Gastrocnemius medialis (tissue), 4 donors: ENCODE measurements around the gene JPH2. TPM values are rescaled to one million over a fixed set of nuclear protein-coding genes. Genes with fewer than 3 reads are reported as not detected.

Experiments
- ATAC-seq, 2 donors: fragments of 150-250 bp; one replicate each; pipeline ENCODE4 v1.9.1; 2016
- DNase-seq, 2 donors: peaks; one replicate each; pipeline ENCODE4 v3.0.0-alpha.2; 2019
- H3K27ac ChIP-seq, 4 donors: fragments of 200-600 bp; sonication (generic); 1 replicate in 1 of 4; 2 replicates in 3 of 4; pipeline ENCODE4 v1.5.1; 2016 to 2018; ENCODE audit warnings: mild to moderate bottlenecking in 2 of 4, moderate library complexity in 1 of 4
- H3K27me3 ChIP-seq, 3 donors: fragments of 200-600 bp; sonication (generic) in 2 of 3; 1 replicate in 1 of 3; 2 replicates in 2 of 3; pipeline versions ENCODE4 v1.5.1 to v1.6.0; 2016 to 2019; ENCODE audit warnings: mild to moderate bottlenecking in 1 of 3, moderate library complexity in 1 of 3
- H3K36me3 ChIP-seq, 2 donors: fragments of 200-600 bp; sonication (generic) in 1 of 2; one replicate each; pipeline ENCODE4 v1.5.1; 2017 to 2018
- H3K4me1 ChIP-seq, 2 donors: fragments of 200-600 bp; sonication (generic) in 1 of 2; one replicate each; pipeline ENCODE4 v1.5.1; 2016 to 2017; ENCODE audit warnings: mild to moderate bottlenecking in 2 of 2
- H3K4me3 ChIP-seq, 4 donors: fragments of 200-600 bp; sonication (generic) in 3 of 4; 1 replicate in 1 of 4; 2 replicates in 3 of 4; pipeline ENCODE4 v1.5.1; 2016 to 2019; ENCODE audit warnings: mild to moderate bottlenecking in 2 of 4
- H3K9me3 ChIP-seq, 3 donors: fragments of 200-600 bp; sonication (generic) in 2 of 3; 1 replicate in 1 of 3; 2 replicates in 2 of 3; pipeline ENCODE4 v1.5.1; 2016 to 2019
- CTCF ChIP-seq, 5 experiments: fragments of 450-650 bp in 3 of 5; fragments of 200-600 bp in 2 of 5; sonication (generic) in 2 of 5; IDR thresholded peaks in 4 of 5; conservative IDR thresholded peaks in 1 of 5; 1 replicate in 4 of 5; 2 replicates in 1 of 5; pipeline ENCODE4 v1.5.1; 2016 to 2019; ENCODE audit warnings: antibody characterized with exemption in 5 of 5, mild to moderate bottlenecking in 3 of 5, moderate library complexity in 3 of 5
- POLR2A ChIP-seq, 2 donors: fragments of 450-650 bp; IDR thresholded peaks; one replicate each; pipeline ENCODE4 v1.6.1; 2017; ENCODE audit warnings: antibody characterized with exemption in 2 of 2, mild to moderate bottlenecking in 2 of 2, moderate library complexity in 2 of 2
- in situ Hi-C, 4 donors: fragments of 200-750 bp; cut with MboI; loops; one replicate each; pipeline versions ENCODE4 v1.15.0 to v1.8.0; 2017; ENCODE audit warnings: low sequenced_read_pairs in 4 of 4
- intact Hi-C: fragments of 100-400 bp; cut with DNase I; formaldehyde crosslinking; loops from one replicate; pipeline ENCODE4 v1.15.1; 2023; ENCODE audit warnings: low total_unique reads
- total RNA-seq, 4 donors: library from RNA; depleted of rRNA; stranded (reverse); fragments of >200 nt; gene quantifications; one replicate each; pipeline versions ENCODE4 v1.1.0 to v1.2.3, GENCODE V29; 2016

Gene JPH2
- total RNA-seq, 4 donors from 2014 or later = 18.3 to 86.6 (median 38.0) TPM

DNA sequence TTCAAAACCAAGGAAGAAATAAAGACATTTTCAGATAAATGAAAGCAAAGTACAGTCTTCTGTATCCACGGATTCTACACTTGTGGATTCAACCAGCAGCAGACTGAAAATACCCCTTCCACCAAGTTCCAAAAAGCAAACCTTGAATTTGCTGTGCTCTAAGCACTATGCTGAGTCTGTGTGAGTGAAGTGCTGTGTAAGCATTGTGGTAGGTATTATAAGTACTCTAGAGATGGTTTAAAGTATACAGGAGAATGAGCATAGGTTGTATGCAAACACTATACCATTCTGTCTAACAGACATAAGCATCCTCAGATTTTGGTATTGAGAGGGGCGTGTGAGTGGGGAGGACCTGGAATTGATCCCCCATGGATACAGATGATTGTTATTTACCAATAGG is 14.0 kb upstream of the JPH2 start:
- no peak for TF ChIP-seq CTCF (IDR thresholded peaks at IDR 0.05 in 4 of 5, conservative IDR thresholded peaks at IDR 0.05 in 1 of 5)
- no peak for TF ChIP-seq POLR2A (IDR thresholded peaks at IDR 0.05)
- Histone ChIP-seq H3K27ac (peak overlapping the region; percentile 97 to 100 (median 98)), H3K9me3 (no peaks in the 10 kb centered on the region), H3K36me3 (peaks cover 0 to 63% of the 10 kb centered on the region in 2 donors), H3K27me3 (no peaks in the 10 kb centered on the region), H3K4me3 (no peak overlapping the region), H3K4me1 (peaks cover 59 to 64% of the 10 kb centered on the region in 2 donors)
- no peak for DNase-seq
- in situ Hi-C loops (loop anchor here (25.0 kb wide), 7 partner anchors 261 to 1161 kb away; partner anchors contain the start of genes KCNK15 (in 2 of the 4), PKIG (in 1 of the 4), SDC4 (in 1 of the 4) and SRSF6 (in 1 of the 4)), intact Hi-C loops (loop anchor here (10.0 kb wide), 2 partner anchors 384 to 606 kb away; partner anchors contain the start of genes IFT52 and PKIG)
- ATAC-seq = no peak

- no peak for TF ChIP-seq POLR2A (IDR thresholded peaks at IDR 0.05)
- TF ChIP-seq CTCF (IDR thresholded peaks at IDR 0.05 in 4 of 5, conservative IDR thresholded peaks at IDR 0.05 in 1 of 5) = no peak
- H3K9me3 ChIP-seq = no peaks in the 10 kb centered on the region
- in situ Hi-C loops = loop anchor here (25.0 kb wide), 7 partner anchors 262 to 1162 kb away; partner anchors contain the start of genes KCNK15 (in 2 of the 4), PKIG (in 1 of the 4), SDC4 (in 1 of the 4) and SRSF6 (in 1 of the 4)
- no peak for ATAC-seq
- intact Hi-C loops = loop anchor here (10.0 kb wide), 2 partner anchors 384 to 606 kb away; partner anchors contain the start of genes IFT52 and PKIG
- H3K27me3 ChIP-seq = no peaks in the 10 kb centered on the region
- DNase-seq = no peak
- H3K4me3 ChIP-seq = no peak overlapping the region
- peak overlapping the region; percentile 97 to 100 (median 98) for H3K27ac ChIP-seq
- peaks cover 52 to 59% of the 10 kb centered on the region in 2 donors for H3K4me1 ChIP-seq
- H3K36me3 ChIP-seq = peaks cover 0 to 63% of the 10 kb centered on the region in 2 donors
Observed at GRCh38 chr20:44200371-44200770, 13.4 kb upstream of the JPH2 start.

GRCh38 chr20:44199877-44200276 is 12.9 kb upstream of the JPH2 start:
- Histone ChIP-seq H3K27me3 (no peaks in the 10 kb centered on the region), H3K4me1 (peaks cover 48 to 55% of the 10 kb centered on the region in 2 donors), H3K27ac (peak overlapping the region; percentile 97 to 100 (median 98)), H3K4me3 (no peak overlapping the region), H3K36me3 (peaks cover 0 to 63% of the 10 kb centered on the region in 2 donors), H3K9me3 (no peaks in the 10 kb centered on the region)
- intact Hi-C loops (loop anchor here (10.0 kb wide), 2 partner anchors 385 to 605 kb away; partner anchors contain the start of genes IFT52 and PKIG), in situ Hi-C loops (loop anchor here (25.0 kb wide), 7 partner anchors 262 to 1162 kb away; partner anchors contain the start of genes KCNK15 (in 2 of the 4), SDC4 (in 2 of the 4), PKIG (in 1 of the 4) and SRSF6 (in 1 of the 4))
- no peak for TF ChIP-seq POLR2A (IDR thresholded peaks at IDR 0.05)
- TF ChIP-seq CTCF (IDR thresholded peaks at IDR 0.05 in 4 of 5, conservative IDR thresholded peaks at IDR 0.05 in 1 of 5) = no peak
- no peak for ATAC-seq
- DNase-seq = no peak

GRCh38 chr20:44198872-44199271 is 11.9 kb upstream of the JPH2 start:
- peaks cover 39 to 46% of the 10 kb centered on the region in 2 donors for H3K4me1 ChIP-seq
- ATAC-seq = no peak
- peak overlapping the region in 3 of 4 donors; percentile 97 to 99 (median 98) for H3K27ac ChIP-seq
- in situ Hi-C loops (loop anchor here in 1 of 4 donors (25.0 kb wide), 1 partner anchor 1138 kb away; the partner anchor contains the start of gene SDC4), intact Hi-C loops (no loop called here)
- no peak for DNase-seq
- H3K9me3 ChIP-seq = no peaks in the 10 kb centered on the region
- TF ChIP-seq POLR2A (IDR thresholded peaks at IDR 0.05) (no peak), CTCF (IDR thresholded peaks at IDR 0.05 in 4 of 5, conservative IDR thresholded peaks at IDR 0.05 in 1 of 5) (no peak)
- peaks cover 0 to 63% of the 10 kb centered on the region in 2 donors for H3K36me3 ChIP-seq
- no peaks in the 10 kb centered on the region for H3K27me3 ChIP-seq
- H3K4me3 ChIP-seq = no peak overlapping the region
